Left lung (tissue), 10 donors: ENCODE results near the gene ZNF772. TPM values are rescaled to one million over a fixed set of nuclear protein-coding genes. Genes with fewer than 3 reads are reported as not detected.
A peak's percentile ranks its signal among the peaks of the same experiment; 100 is the strongest.

Experiments
- ATAC-seq: fragments of 200-7000 bp; cut with Tn5 transposase; one replicate; pipeline ENCODE4 v1.9.1; 2020; ENCODE audit warnings: moderate library complexity
- DNase-seq, 4 donors: peaks; one replicate each; pipeline ENCODE4 v3.0.0-alpha.2; 2013 to 2020
- H3K27ac ChIP-seq, 2 donors: fragments of 200-600 bp; sonication (generic) in 1 of 2; one replicate each; pipeline versions ENCODE4 v1.5.0 to v1.8.0; 2020 to 2021
- H3K27me3 ChIP-seq, 2 donors: fragments of 200-600 bp; sonication (generic) in 1 of 2; one replicate each; pipeline versions ENCODE4 v1.5.0 to v1.8.0; 2020 to 2021
- H3K36me3 ChIP-seq, 2 donors: fragments of 200-600 bp; sonication (generic) in 1 of 2; one replicate each; pipeline versions ENCODE4 v1.5.0 to v1.8.0; 2020 to 2021
- H3K4me1 ChIP-seq, 2 donors: fragments of 200-600 bp; one replicate each; pipeline ENCODE4 v1.8.0; 2021
- H3K4me3 ChIP-seq, 2 donors: fragments of 200-600 bp; sonication (generic) in 1 of 2; one replicate each; pipeline versions ENCODE4 v1.5.0 to v1.8.0; 2020 to 2021; ENCODE audit warnings: mild to moderate bottlenecking in 1 of 2
- H3K9me3 ChIP-seq, 2 donors: fragments of 200-600 bp; sonication (generic) in 1 of 2; one replicate each; pipeline versions ENCODE4 v1.5.0 to v1.8.0; 2020 to 2021
- intact Hi-C, 2 donors: fragments of 100-400 bp; cut with DNase I; formaldehyde crosslinking; loops; one replicate each; pipeline versions ENCODE4 v1.11.2 to v1.14.2; 2022
- polyA plus RNA-seq, 6 donors: library from polyadenylated mRNA; unstranded; fragments of 120-200 nt; gene quantifications; one replicate each; pipeline ENCODE4 v1.2.1, GENCODE V29; 2013; ENCODE audit not compliant: insufficient read length in 6 of 6
- total RNA-seq, 2 donors: library from RNA; stranded (reverse); fragmentation: NEBNext Ultra II Directional; extraction: Animal tissue kit (Norgen Biotek cat#: 25700); gene quantifications; one replicate each; pipeline ENCODE4 v1.2.1, GENCODE V29; 2021
- TF ChIP-seq, protein P1 (sequence below), 2 donors: fragments of 200-600 bp; sonication (generic) in 1 of 2; IDR thresholded peaks; one replicate each; pipeline versions ENCODE4 v1.5.0 to v1.8.0; 2021; ENCODE audit warnings: antibody characterized with exemption in 2 of 2
- donor health status: DM: no; HTN: yes; CAD: no.
- donor health status: DM: no; HTN: no; CAD: no.

Gene ZNF772
- total and polyA plus RNA-seq, 8 donors = 9.2 to 19.8 (median 17.0) TPM

DNA sequence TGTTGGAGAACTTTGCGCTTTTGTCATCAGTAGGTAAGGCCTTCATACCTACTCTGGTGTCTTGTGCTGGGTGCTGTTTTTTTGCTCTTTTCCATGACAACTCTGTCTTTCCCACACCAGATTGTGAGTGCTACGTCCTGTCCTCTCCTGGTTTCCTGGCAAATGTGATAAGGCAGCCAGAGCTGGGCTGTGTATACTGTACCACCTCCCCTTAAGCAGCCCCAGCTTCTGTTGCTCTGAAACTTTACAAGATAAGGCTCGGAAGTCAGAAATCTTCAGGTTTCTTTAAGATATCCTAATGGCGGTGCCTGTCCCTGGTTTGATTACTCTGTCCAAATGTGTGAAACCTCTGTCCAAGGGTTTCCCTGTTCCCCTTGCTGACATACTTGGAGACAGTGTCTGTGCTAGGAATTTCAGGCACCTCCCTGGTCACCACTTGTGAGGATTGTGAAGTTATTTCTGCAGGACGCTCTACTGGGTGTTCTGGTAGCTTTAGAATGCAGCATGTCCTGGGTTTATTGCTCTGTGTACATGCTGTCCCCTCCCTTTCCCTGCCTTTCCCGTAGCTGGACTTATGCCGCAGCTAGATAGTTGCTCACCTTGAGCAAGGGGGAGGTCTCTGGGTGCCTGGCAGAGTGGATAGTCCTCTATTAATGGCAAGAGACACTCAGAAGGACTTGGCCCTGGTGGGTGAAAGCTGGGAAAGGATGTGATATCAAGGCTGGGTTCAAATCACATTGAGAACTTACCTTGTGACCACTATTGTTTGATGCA is 35.2 kb downstream of the ZNF772 start:
- peaks cover 0 to 71% of the 10 kb centered on the region in 2 donors for H3K9me3 ChIP-seq
- intact Hi-C loops = no loop called here
- H3K4me1 ChIP-seq = no peaks in the 10 kb centered on the region
- peaks cover 0 to 60% of the 10 kb centered on the region in 2 donors for H3K36me3 ChIP-seq
- TF ChIP-seq, protein P1, sequence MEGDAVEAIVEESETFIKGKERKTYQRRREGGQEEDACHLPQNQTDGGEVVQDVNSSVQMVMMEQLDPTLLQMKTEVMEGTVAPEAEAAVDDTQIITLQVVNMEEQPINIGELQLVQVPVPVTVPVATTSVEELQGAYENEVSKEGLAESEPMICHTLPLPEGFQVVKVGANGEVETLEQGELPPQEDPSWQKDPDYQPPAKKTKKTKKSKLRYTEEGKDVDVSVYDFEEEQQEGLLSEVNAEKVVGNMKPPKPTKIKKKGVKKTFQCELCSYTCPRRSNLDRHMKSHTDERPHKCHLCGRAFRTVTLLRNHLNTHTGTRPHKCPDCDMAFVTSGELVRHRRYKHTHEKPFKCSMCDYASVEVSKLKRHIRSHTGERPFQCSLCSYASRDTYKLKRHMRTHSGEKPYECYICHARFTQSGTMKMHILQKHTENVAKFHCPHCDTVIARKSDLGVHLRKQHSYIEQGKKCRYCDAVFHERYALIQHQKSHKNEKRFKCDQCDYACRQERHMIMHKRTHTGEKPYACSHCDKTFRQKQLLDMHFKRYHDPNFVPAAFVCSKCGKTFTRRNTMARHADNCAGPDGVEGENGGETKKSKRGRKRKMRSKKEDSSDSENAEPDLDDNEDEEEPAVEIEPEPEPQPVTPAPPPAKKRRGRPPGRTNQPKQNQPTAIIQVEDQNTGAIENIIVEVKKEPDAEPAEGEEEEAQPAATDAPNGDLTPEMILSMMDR (IDR thresholded peaks at IDR 0.05) = no peak
- H3K4me3 ChIP-seq = no peak overlapping the region
- ATAC-seq (no peak), DNase-seq (no peak)
- H3K27ac ChIP-seq = no peak overlapping the region
- no peaks in the 10 kb centered on the region for H3K27me3 ChIP-seq

- H3K9me3 ChIP-seq = peaks cover 0 to 39% of the 10 kb centered on the region in 2 donors
- TF ChIP-seq, protein P1 (IDR thresholded peaks at IDR 0.05) = no peak
- no peak overlapping the region for H3K27ac ChIP-seq
- no peak overlapping the region for H3K4me3 ChIP-seq
- H3K36me3 ChIP-seq = peaks cover 0 to 38% of the 10 kb centered on the region in 2 donors
- DNase-seq (no peak), ATAC-seq (no peak)
- H3K27me3 ChIP-seq = no peaks in the 10 kb centered on the region
- H3K4me1 ChIP-seq = peaks cover 9 to 21% of the 10 kb centered on the region in 2 donors
- intact Hi-C loops = no loop called here
Measured at GRCh38 chr19:57438925-57439324, 38.4 kb downstream of the ZNF772 start.

DNA sequence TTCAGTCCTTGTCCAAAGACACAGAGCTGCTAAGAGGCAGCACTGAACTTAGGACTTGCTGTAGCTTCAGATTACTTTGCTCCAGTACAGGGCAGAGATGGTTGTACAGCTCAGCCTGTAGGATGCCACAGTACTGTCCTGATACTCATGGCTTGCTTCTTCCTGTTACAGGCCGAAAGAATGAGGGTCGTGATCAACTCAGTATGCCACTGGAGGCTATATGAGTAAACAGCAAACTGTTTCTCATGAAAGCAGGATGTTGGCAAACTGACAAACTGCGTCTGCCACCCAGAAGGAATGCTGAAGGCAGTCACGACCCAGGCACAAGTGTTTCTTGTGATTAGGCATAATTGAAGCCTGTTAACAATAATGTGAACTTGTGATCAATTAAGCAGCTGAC is 39.4 kb downstream of the ZNF772 start:
- no peak overlapping the region for H3K27ac ChIP-seq
- TF ChIP-seq, protein P1 (IDR thresholded peaks at IDR 0.05) = no peak
- no peaks in the 10 kb centered on the region for H3K27me3 ChIP-seq
- DNase-seq (no peak), ATAC-seq (no peak)
- peaks cover 0 to 28% of the 10 kb centered on the region in 2 donors for H3K36me3 ChIP-seq
- H3K4me3 ChIP-seq = no peak overlapping the region
- peaks cover 9 to 21% of the 10 kb centered on the region in 2 donors for H3K4me1 ChIP-seq
- intact Hi-C loops = no loop called here
- peaks cover 0 to 29% of the 10 kb centered on the region in 2 donors for H3K9me3 ChIP-seq

- Histone ChIP-seq H3K4me1 (peaks cover 9 to 21% of the 10 kb centered on the region in 2 donors), H3K4me3 (peak overlapping the region in 1 of 2 donors; percentile 93), H3K27me3 (no peaks in the 10 kb centered on the region), H3K9me3 (peaks cover 0 to 15% of the 10 kb centered on the region in 2 donors), H3K27ac (no peak overlapping the region), H3K36me3 (peaks cover 0 to 15% of the 10 kb centered on the region in 2 donors)
- no peak for ATAC-seq
- no peak for DNase-seq
- TF ChIP-seq, protein P1 (IDR thresholded peaks at IDR 0.05) = no peak
- intact Hi-C loops = no loop called here
Measured at GRCh38 chr19:57436417-57436816, 40.9 kb downstream of the ZNF772 start.
